ENCODE measurements around the gene PIK3R3. TPM values are rescaled to one million over a fixed set of nuclear protein-coding genes. Genes with fewer than 3 reads are reported as not detected.

PIK3R3 gene
- total RNA-seq, 1 experiment from 2014 or later = 36.3 TPM

DNA sequence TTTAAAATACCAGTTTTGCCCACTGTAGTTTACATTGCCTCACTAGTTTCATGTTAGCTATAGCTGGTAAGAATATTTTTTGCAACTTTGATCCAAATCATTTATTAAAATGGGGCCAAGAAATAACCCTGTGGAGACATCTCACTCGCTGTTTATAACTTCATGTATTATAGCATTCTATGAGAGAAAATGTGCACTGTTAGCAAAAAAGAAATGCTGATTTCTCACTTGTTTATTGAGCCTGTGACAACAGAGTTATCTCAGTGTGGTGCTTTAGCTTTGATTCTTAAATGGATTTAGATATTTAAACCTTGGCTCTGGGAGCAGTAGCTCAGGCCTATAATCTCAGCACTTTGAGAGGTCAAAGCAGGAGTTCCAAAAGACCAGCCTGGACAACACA, 127.9 kb downstream of the PIK3R3 start:
- ChIA-PET POLR2A (no interaction called here), CTCF (no interaction called here)
- H3K27ac ChIP-seq (ENCODE audit: low read length) = no peak overlapping the region
- H3K36me3 ChIP-seq (ENCODE audit: control insufficient read depth, insufficient read depth, low read length) = peaks cover 5% of the 10 kb centered on the region; the same call in 1 of the 2 replicates
- no TSS peak for BruUV-seq (replicated peaks)
- ATAC-seq = no peak
- DNase-seq (ENCODE audit: low read depth, low spot score) = no peak
- H3K9me3 ChIP-seq (ENCODE audit: control insufficient read depth, insufficient read depth, low read depth, low read length) = no peaks in the 10 kb centered on the region
- TF ChIP-seq, protein P1, sequence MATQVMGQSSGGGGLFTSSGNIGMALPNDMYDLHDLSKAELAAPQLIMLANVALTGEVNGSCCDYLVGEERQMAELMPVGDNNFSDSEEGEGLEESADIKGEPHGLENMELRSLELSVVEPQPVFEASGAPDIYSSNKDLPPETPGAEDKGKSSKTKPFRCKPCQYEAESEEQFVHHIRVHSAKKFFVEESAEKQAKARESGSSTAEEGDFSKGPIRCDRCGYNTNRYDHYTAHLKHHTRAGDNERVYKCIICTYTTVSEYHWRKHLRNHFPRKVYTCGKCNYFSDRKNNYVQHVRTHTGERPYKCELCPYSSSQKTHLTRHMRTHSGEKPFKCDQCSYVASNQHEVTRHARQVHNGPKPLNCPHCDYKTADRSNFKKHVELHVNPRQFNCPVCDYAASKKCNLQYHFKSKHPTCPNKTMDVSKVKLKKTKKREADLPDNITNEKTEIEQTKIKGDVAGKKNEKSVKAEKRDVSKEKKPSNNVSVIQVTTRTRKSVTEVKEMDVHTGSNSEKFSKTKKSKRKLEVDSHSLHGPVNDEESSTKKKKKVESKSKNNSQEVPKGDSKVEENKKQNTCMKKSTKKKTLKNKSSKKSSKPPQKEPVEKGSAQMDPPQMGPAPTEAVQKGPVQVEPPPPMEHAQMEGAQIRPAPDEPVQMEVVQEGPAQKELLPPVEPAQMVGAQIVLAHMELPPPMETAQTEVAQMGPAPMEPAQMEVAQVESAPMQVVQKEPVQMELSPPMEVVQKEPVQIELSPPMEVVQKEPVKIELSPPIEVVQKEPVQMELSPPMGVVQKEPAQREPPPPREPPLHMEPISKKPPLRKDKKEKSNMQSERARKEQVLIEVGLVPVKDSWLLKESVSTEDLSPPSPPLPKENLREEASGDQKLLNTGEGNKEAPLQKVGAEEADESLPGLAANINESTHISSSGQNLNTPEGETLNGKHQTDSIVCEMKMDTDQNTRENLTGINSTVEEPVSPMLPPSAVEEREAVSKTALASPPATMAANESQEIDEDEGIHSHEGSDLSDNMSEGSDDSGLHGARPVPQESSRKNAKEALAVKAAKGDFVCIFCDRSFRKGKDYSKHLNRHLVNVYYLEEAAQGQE (IDR thresholded peaks at IDR 0.05; ENCODE audit: insufficient read depth in 1 of 2, low read depth in 2 of 2, low read length in 1 of 2) = no peak
- TF ChIP-seq TCF7L2 (IDR thresholded peaks at IDR 0.05; ENCODE audit: low read depth, low read length) (no peak), SIN3A (IDR thresholded peaks at IDR 0.05; ENCODE audit: borderline replicate concordance, insufficient read depth, low read depth, low read length) (no peak), POLR2AphosphoS5 (IDR thresholded peaks at IDR 0.05; ENCODE audit: low read depth, low read length) (no peak)
- TF ChIP-seq, protein P2, sequence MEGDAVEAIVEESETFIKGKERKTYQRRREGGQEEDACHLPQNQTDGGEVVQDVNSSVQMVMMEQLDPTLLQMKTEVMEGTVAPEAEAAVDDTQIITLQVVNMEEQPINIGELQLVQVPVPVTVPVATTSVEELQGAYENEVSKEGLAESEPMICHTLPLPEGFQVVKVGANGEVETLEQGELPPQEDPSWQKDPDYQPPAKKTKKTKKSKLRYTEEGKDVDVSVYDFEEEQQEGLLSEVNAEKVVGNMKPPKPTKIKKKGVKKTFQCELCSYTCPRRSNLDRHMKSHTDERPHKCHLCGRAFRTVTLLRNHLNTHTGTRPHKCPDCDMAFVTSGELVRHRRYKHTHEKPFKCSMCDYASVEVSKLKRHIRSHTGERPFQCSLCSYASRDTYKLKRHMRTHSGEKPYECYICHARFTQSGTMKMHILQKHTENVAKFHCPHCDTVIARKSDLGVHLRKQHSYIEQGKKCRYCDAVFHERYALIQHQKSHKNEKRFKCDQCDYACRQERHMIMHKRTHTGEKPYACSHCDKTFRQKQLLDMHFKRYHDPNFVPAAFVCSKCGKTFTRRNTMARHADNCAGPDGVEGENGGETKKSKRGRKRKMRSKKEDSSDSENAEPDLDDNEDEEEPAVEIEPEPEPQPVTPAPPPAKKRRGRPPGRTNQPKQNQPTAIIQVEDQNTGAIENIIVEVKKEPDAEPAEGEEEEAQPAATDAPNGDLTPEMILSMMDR (IDR thresholded peaks at IDR 0.05) = no peak
- in situ Hi-C loops (cut with HindIII; ENCODE audit: low pct_unique_long_range_greater_than_20kb, low sequenced_read_pairs) (no loop called here), intact Hi-C loops (cut with micrococcal nuclease; ENCODE audit: unreplicated experiment) (no loop called here)
- no peaks in the 10 kb centered on the region for H3K4me1 ChIP-seq (ENCODE audit: control insufficient read depth, insufficient read depth, low read length)
- H3K27me3 ChIP-seq (ENCODE audit: control insufficient read depth, insufficient read depth, low read length) = no peaks in the 10 kb centered on the region
- H3K4me3 ChIP-seq (ENCODE audit: low read depth in 2 of 2, low read length in 2 of 2) = no peak overlapping the region

DNA sequence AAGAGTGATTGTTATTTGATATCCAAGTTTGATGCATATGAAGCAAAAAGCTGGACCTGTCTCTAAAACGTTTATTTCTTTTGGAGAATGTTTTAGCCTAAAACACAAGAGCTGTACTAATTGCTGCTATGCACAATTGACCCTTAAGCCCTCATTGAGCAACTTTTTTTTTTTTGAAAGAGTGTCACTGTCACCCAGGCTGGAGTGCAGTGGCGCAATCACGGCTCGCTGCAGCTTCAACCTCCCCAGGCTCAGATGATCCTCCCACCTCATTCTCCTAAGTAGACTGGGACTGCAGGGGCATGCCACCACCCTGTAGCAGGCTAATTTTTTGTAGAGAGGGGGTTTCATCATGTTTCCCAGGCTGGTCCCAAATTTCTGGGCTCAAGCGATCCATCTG, 129.1 kb downstream of the PIK3R3 start:
- ATAC-seq (no peak), DNase-seq (ENCODE audit: low read depth, low spot score) (no peak)
- intact Hi-C loops (cut with micrococcal nuclease; ENCODE audit: unreplicated experiment) = no loop called here
- no TSS peak for BruUV-seq (replicated peaks)
- Histone ChIP-seq H3K4me3 (ENCODE audit: low read depth in 2 of 2, low read length in 2 of 2) (no peak overlapping the region), H3K4me1 (ENCODE audit: control insufficient read depth, insufficient read depth, low read length) (no peaks in the 10 kb centered on the region), H3K9me3 (ENCODE audit: control insufficient read depth, insufficient read depth, low read depth, low read length) (no peaks in the 10 kb centered on the region), H3K27ac (ENCODE audit: low read length) (no peak overlapping the region), H3K27me3 (ENCODE audit: control insufficient read depth, insufficient read depth, low read length) (no peaks in the 10 kb centered on the region), H3K36me3 (ENCODE audit: control insufficient read depth, insufficient read depth, low read length) (peaks cover 5% of the 10 kb centered on the region; the same call in 1 of the 2 replicates)
- ChIA-PET POLR2A (no interaction called here), CTCF (no interaction called here)
- in situ Hi-C loops (cut with HindIII; ENCODE audit: low pct_unique_long_range_greater_than_20kb, low sequenced_read_pairs) = no loop called here
- TF ChIP-seq, protein P1 (IDR thresholded peaks at IDR 0.05; ENCODE audit: insufficient read depth in 1 of 2, low read depth in 2 of 2, low read length in 1 of 2) = no peak
- no peak for TF ChIP-seq SIN3A (IDR thresholded peaks at IDR 0.05; ENCODE audit: borderline replicate concordance, insufficient read depth, low read depth, low read length)
- TF ChIP-seq, protein P2 (IDR thresholded peaks at IDR 0.05) = no peak
- TF ChIP-seq POLR2AphosphoS5 (IDR thresholded peaks at IDR 0.05; ENCODE audit: low read depth, low read length) = no peak
- TF ChIP-seq TCF7L2 (IDR thresholded peaks at IDR 0.05; ENCODE audit: low read depth, low read length) = no peak

Measured in Panc1 (cell line).